HFFc6 (cell line): ENCODE data around the gene CDK12. TPM values are rescaled to one million over a fixed set of nuclear protein-coding genes. Genes with fewer than 3 reads are reported as not detected.
A peak's percentile ranks its signal among the peaks of the same experiment; 100 is the strongest.
"Not testable (repeated sequence)": the region's sequence is repeated elsewhere in the genome, so short reads cannot be mapped to it uniquely, and the experiment has no call there.

Experiments
- DNase-seq: peaks from one replicate; pipeline ENCODE4 v3.0.0-alpha.2; 2018
- H3K27ac Mint-ChIP-seq: 2 replicates; pipeline ENCODE4 v1.8.0; 2020; ENCODE audit warnings: mild to moderate bottlenecking, mixed read lengths
- H3K27me3 Mint-ChIP-seq: 2 replicates; pipeline ENCODE4 v1.8.0; 2021; ENCODE audit warnings: mild to moderate bottlenecking, moderate library complexity, mixed read lengths; ENCODE audit not compliant: insufficient read depth
- H3K36me3 Mint-ChIP-seq: 2 replicates; pipeline ENCODE4 v1.8.0; 2021; ENCODE audit warnings: low read depth, mixed read lengths
- H3K4me1 Mint-ChIP-seq: 2 replicates; pipeline ENCODE4 v1.8.0; 2020; ENCODE audit warnings: low read depth, mixed read lengths
- H3K4me3 Mint-ChIP-seq: 2 replicates; pipeline ENCODE4 v1.8.0; 2020; ENCODE audit warnings: mild to moderate bottlenecking, moderate library complexity, mixed read lengths
- H3K9me3 Mint-ChIP-seq: 2 replicates; pipeline ENCODE4 v1.8.0; 2020; ENCODE audit warnings: mild to moderate bottlenecking, mixed read lengths
- CTCF ChIP-seq: fragments of 200-600 bp; sonication (generic); IDR thresholded peaks from 2 replicates; pipeline ENCODE4 v1.5.0; 2021; ENCODE audit warnings: antibody characterized with exemption, mild to moderate bottlenecking
- total RNA-seq, 6 experiments: library from RNA; stranded (reverse); fragmentation: NEBNext Ultra II Directional; extraction: Animal tissue kit (Norgen Biotek cat#: 25700); gene quantifications; 2 replicates in 1 of 6; 3 replicates in 5 of 6; pipeline ENCODE4 v1.2.3, GENCODE V29; 2021

CDK12 gene
- total RNA-seq, 6 experiments from 2014 or later, result 42.2 to 48.5 (median 44.1) TPM

GRCh38 chr17:39450051-39450450 lies 11.2 kb upstream of the CDK12 start:
- Mint-ChIP-seq H3K9me3 (peaks cover 4% of the 10 kb centered on the region), H3K36me3 (peaks cover 29% of the 10 kb centered on the region), H3K4me3 (peak overlapping the region; percentile 99), H3K27me3 (peaks cover 7% of the 10 kb centered on the region; the same call in 1 of the 2 replicates), H3K27ac (no peak overlapping the region; the same call in 1 of the 2 replicates), H3K4me1 (peaks cover 10% of the 10 kb centered on the region)
- no peak for DNase-seq
- TF ChIP-seq CTCF, result no peak

- peak within 1 kb of the TSS; percentile 99 for H3K4me3 Mint-ChIP-seq
- peak within 1 kb of the TSS; percentile 97 for H3K27ac Mint-ChIP-seq
- H3K27me3 Mint-ChIP-seq, result peaks cover 7% of the 10 kb centered on the region; the same call in 1 of the 2 replicates
- H3K4me1 Mint-ChIP-seq, result peaks cover 10% of the 10 kb centered on the region
- peak; percentile 97 for DNase-seq
- H3K36me3 Mint-ChIP-seq, result peaks cover 29% of the 10 kb centered on the region
- TF ChIP-seq CTCF, result no peak
- peaks cover 4% of the 10 kb centered on the region for H3K9me3 Mint-ChIP-seq
Measured at GRCh38 chr17:39450847-39451581, 10.3 kb upstream of the CDK12 start, which contains the start of gene MED1. Gene MED1, minus strand, starts transcription at chr17:39451263. Its CDS starts 201 bp downstream, at chr17:39451062.

DNA sequence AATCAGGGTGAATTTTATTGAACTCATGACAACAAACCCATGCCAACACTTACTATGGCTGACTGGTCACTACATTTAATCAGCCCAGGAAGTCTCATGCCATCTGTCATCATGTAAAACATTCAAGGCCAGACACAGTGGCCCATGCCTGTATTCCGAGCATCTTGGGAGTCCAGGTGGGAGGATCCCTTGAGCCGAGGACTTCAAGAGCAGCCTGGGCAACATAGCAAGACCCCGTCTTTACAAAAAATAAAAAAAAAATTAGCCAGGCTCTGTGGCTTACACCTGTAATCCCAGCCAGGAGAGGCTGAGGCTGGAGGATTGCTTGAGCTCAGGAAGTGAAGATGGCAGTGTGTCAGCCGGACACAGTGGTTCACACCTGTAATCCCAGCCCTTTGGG lies 5.4 kb upstream of the CDK12 start:
- Mint-ChIP-seq H3K9me3 (peaks cover 10% of the 10 kb centered on the region), H3K27me3 (peaks cover 4% of the 10 kb centered on the region; the same call in 1 of the 2 replicates), H3K4me1 (peaks cover 7% of the 10 kb centered on the region), H3K4me3 (no peak overlapping the region), H3K27ac (no peak overlapping the region), H3K36me3 (peaks cover 13% of the 10 kb centered on the region)
- DNase-seq, result no peak
- TF ChIP-seq CTCF, result no peak

GRCh38 chr17:39461926-39462569 lies 762 bp downstream of the CDK12 start:
- DNase-seq, result peak; percentile 9
- peaks cover 34% of the 10 kb centered on the region for H3K36me3 Mint-ChIP-seq
- H3K27ac Mint-ChIP-seq, result peak overlapping the region; percentile 99
- H3K4me3 Mint-ChIP-seq, result peak overlapping the region; percentile 95
- peaks cover 6% of the 10 kb centered on the region; the same call in 1 of the 2 replicates for H3K9me3 Mint-ChIP-seq
- TF ChIP-seq CTCF, result no peak
- peaks cover 11% of the 10 kb centered on the region for H3K27me3 Mint-ChIP-seq
- peaks cover 29% of the 10 kb centered on the region for H3K4me1 Mint-ChIP-seq

- Mint-ChIP-seq H3K9me3 (peaks cover 6% of the 10 kb centered on the region; the same call in 1 of the 2 replicates), H3K27ac (peak overlapping the region; percentile 99), H3K4me3 (peak overlapping the region; percentile 95), H3K4me1 (peaks cover 29% of the 10 kb centered on the region), H3K36me3 (peaks cover 40% of the 10 kb centered on the region), H3K27me3 (peaks cover 11% of the 10 kb centered on the region)
- TF ChIP-seq CTCF, result no peak
- DNase-seq, result no peak
Measured at GRCh38 chr17:39462631-39463375, 1.5 kb downstream of the CDK12 start.

- not testable (repeated sequence) for DNase-seq, H3K27ac Mint-ChIP-seq, H3K9me3 Mint-ChIP-seq
- Mint-ChIP-seq H3K27me3 (peaks cover 11% of the 10 kb centered on the region), H3K36me3 (peaks cover 39% of the 10 kb centered on the region), H3K4me1 (peaks cover 29% of the 10 kb centered on the region), H3K4me3 (peak overlapping the region; percentile 95)
Measured at GRCh38 chr17:39464639-39465181, 3.4 kb downstream of the CDK12 start.

DNA sequence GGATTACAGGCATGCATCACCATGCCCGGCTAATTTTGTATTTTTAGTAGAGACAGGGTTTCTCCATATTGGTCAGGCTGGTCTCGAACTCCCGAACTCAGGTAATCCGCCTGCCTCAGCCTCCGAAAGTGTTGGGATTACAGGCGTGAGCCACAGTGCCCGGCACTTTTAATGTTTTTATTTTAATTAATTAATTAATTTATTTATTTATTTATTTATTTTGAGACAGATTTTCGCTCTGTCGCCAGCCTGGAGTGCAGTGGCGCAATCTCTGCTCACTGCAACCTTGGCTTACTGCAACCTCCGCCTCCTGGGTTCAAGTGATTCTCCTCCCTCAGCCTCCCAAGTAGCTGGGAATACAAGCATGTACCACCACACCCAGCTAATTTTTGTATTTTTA lies 7.3 kb downstream of the CDK12 start:
- H3K27me3 Mint-ChIP-seq, H3K4me3 Mint-ChIP-seq, DNase-seq, H3K9me3 Mint-ChIP-seq, H3K27ac Mint-ChIP-seq: not testable (repeated sequence)
- Mint-ChIP-seq H3K4me1 (peaks cover 22% of the 10 kb centered on the region), H3K36me3 (peaks cover 33% of the 10 kb centered on the region)
